Fibroblast of skin of abdomen (primary cell): ENCODE results near the gene GOLGA6L10. TPM values are rescaled to one million over a fixed set of nuclear protein-coding genes. Genes with fewer than 3 reads are reported as not detected.
"Not testable (repeated sequence)": the region's sequence is repeated elsewhere in the genome, so short reads cannot be mapped to it uniquely, and the experiment has no call there.

ENCODE experiments used
- DNase-seq: peaks from one replicate; pipeline ENCODE4 v3.0.0-alpha.2; 2013
- polyA plus RNA-seq, 2 experiments: library from polyadenylated mRNA; unstranded; fragments of 120-200 nt; gene quantifications; one replicate each; pipeline ENCODE4 v1.2.1, GENCODE V29; 2013; ENCODE audit not compliant: insufficient read length in 2 of 2

Gene GOLGA6L10
- not detected for polyA plus RNA-seq (2013, experiment 1 of 2; ENCODE audit: insufficient read length)
- 0.83 TPM for polyA plus RNA-seq (2013, experiment 2 of 2; ENCODE audit: insufficient read length)

DNA sequence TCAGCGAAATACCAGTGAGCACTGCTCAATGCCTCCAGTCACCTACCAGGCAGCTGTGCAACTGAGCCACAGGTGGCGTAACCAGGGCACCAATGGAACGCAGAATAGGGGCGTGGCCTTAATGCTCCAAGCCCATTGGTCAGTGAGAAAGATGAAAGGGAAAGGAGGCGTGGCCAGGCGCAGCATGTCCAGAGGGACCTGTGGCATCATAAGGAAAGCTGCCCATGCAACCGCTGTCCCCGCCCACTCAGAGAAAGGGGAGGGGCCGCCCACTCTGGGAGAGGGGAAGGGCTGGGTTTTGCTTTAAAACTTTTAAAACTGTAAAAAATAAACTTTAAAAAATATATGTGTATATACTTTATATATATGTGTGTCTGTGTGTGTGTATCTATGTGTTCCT, at the start of gene GOLGA6L10:
TSS of gene GOLGA6L10 (minus strand) at position 101 of the 400 bp plus-strand sequence. CDS start at position 1, 100 bp downstream.
- DNase-seq, result not testable (repeated sequence)

- DNase-seq, result no peak
These were observed 49.5 kb upstream of the GOLGA6L10 start for GRCh38 chr15:82398785-82399184.

DNA sequence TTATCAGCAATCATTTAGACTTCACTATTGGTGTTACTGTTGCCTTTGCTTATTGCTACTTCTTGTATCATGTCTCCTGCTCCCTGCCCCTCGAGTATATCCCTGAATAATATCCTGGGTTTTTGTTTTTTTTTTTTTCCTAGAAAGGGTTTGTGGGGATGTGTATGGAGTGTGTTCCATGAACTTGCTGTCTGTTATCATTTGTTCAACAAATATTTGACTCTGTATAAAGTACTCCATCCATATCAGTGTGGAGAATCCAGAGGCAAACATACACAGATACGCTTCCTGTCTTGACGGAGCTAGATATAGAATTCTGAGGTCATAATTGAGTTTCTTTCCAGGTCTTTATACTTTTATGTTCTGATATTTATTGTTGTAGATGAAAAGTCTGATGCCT, 48.5 kb upstream of the GOLGA6L10 start:
- DNase-seq, result no peak

- peak; percentile 24 for DNase-seq
These were observed 46.5 kb upstream of the GOLGA6L10 start for GRCh38 chr15:82395788-82396187.

DNA sequence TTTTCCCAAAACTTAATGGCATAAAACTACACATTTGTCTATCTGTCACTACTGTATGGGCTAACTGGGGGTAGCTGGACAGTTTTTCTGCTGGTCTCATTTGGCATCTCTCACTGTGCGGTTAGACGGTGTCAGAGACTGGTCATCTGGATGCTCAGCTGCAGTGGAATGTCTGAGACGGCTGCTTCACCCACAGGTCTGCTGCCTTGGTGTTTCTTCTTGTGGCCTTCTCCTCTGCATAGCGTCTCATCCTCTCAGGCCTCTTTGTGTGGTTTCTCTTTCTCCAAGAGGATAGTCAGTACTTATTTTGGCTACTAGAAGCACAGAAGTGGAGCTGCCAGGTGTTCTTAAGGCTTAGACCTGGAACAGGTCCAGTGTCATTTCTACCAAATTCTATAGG, 44.4 kb upstream of the GOLGA6L10 start:
- peak; percentile 62 for DNase-seq

- DNase-seq, result not testable (repeated sequence)
These were observed 42.8 kb upstream of the GOLGA6L10 start for GRCh38 chr15:82392077-82392476.

DNA sequence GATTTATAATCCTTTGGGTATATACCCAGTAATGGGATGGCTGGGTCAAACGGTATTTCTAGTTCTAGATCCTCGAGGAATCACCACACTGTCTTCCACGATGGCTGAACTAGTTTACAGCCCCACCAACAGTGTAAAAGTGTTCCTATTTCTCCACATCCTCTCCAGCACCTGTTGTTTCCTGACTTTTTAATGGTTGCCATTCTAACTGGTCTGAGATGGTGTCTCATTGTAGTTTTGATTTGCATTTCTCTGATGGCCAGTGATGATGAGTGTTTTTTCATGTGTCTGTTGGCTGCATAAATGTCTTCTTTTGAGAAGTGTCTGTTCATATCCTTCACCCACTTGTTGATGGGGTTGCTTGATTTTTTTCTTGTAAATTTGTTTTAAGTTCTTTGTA, 40.9 kb upstream of the GOLGA6L10 start:
- DNase-seq, result not testable (repeated sequence)

DNA sequence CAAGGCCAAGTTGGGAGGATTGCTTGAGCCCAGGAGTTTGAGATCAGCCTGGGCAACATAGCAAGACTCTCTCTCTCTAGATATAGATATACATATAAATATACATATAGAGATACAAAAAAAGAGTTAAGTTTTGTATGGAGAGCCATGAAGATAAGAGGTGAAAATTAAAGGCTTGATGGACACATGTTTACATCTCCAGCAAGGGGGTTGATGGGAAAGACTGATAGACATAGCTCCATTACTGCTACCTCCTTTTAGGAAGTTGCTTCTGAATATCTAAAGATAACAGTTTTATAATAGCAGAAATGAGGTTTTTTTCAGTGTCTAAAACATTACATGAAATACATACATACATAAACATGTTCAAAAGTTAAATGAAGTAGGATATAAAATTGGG, 37.9 kb upstream of the GOLGA6L10 start:
- not testable (repeated sequence) for DNase-seq

DNA sequence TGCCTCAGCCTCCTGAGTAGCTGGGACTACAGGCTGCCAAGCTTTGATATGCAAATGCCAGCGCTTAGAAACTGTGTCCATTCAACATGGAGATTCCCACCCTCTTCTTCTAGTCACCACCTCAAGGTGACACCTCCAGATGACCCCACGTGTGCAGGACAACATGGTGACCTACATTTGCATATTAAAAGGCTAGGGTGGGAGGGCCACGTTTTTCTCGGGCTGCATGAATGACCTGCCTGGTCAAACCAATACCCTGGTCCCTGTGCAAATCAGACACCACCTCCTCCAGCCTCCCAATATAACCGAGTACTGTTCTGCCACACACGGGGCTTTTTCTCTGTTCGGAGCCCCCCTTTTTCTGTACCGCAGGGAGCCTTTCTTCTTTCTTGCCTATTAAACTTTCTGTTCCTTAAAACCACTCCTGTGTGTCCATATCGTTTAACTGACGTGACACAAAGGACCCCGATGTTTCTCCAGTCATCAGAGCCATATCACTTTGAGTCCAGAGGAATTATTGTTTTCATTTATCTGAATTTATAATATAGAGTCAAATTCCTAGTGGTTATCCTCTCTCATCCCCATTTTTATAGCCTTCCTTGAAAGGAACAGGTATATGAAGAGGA, 32.2 kb upstream of the GOLGA6L10 start:
- DNase-seq, result not testable (repeated sequence)

DNA sequence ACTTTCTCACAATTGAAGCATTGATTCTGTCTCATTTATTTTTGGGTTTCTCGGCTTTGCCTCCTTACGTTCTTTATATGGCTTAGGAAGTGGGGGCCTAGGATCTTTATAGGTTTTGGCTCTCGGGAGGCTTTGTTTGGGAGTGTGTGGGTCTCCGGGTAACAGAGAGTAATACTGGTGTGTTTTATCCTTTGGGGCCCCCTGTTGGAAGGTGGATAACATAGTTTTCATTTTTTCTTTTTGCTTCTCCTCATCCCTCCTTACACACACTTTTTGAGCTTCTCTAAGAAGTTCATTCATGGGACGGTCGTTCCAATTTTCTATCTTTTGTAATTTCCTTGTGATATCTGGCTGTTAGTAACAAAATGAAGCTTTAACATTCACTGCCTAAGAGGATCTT, 30.3 kb upstream of the GOLGA6L10 start:
- DNase-seq, result not testable (repeated sequence)

GRCh38 chr15:82373661-82374060, 24.4 kb upstream of the GOLGA6L10 start:
- peak; percentile 22 for DNase-seq

GRCh38 chr15:82371656-82372055, 22.4 kb upstream of the GOLGA6L10 start:
- no peak for DNase-seq

- DNase-seq, result peak; percentile 2
These were observed 18.5 kb upstream of the GOLGA6L10 start for GRCh38 chr15:82367790-82368189.

DNA sequence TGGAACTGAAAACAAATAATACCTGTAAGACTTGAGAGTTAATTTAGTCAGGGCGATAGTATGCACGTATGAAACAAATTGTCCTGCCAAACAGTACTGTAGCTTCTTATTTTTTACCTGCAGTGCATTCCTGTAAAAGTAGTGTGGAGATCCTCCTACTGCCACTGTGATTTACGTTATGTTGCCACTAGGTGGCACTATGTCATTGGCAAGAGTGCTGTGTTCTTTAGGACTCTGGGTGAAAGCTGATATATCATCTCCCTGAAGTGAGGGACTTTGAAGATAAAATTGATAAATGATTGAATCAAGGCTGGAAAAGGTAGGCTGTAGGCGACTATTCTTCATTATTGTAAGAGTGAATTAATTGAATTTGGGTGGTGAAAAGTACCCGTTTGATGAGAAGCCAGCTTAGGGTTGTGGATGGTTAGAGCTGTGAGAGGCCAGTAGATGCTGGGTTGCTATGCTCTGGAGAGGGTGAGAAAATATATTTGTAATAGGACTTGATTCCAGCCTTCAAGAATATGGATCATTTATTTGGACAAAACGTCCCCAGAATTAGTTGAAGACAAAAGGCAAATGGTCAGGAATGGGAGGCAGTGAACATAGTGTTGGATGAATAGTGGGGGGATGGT, 16.5 kb upstream of the GOLGA6L10 start:
- not testable (repeated sequence) for DNase-seq

DNA sequence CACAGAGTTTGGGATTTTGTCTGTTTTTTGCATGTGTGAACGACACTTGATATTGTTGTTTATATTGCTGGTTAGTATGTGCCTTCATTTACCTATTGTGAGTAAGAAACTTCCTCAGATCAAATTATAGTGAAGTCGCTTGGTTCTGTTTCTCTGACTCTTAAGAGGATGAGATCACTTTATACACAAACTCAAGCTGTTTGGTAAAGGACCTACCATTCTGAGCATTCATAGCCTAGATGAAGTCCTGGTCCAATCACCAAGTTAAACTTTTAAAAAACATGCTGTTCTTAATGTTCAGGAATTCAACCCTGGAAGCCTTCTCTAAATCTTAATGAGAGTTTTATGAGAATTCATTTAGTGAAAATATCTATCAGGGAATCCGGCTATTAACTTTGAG, 15.3 kb upstream of the GOLGA6L10 start:
- DNase-seq, result not testable (repeated sequence)

- DNase-seq, result not testable (repeated sequence)
These were observed 13.5 kb upstream of the GOLGA6L10 start for GRCh38 chr15:82362790-82363189.

GRCh38 chr15:82360618-82361017, 11.3 kb upstream of the GOLGA6L10 start:
- DNase-seq, result not testable (repeated sequence)

DNA sequence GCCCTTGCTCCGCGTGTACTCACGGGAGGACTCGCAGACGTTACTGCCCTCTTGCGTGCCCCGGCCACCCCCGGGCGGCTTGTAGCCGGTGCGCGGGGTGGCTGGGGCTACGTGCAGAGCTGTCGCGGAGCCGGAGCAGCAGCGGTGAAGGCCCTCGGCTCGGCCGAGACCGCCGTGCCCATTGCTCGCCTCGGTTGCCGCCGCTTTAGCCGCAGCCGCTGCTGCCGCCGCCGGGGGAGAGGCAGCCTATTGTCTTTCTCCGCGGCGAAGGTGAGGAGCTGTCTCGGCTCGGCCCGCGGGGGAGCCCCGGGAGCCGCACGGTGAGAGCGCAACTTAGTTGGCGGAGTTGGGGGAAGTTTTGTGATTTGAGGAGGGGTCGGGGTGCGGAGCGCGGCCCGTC, 5.8 kb upstream of the GOLGA6L10 start:
- DNase-seq, result not testable (repeated sequence)

DNA sequence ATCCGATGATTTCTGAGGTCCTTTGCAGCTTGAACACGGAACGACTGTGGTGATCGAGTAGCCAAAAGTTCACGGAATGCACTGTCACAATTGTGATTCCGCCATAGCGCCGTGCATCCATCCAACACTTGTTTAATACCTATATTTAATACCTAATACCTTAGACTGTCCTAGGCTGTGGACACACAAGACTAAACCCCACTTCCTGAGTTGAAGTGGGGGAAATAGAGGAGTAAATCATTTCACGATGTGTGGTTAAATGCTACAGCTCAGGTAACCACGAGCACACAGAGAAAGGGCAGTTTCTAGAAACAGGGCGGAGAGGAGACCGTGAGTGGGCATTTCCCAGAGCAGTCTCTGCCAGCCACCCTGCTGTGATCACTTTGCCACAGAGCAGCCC, 5.3 kb upstream of the GOLGA6L10 start:
- not testable (repeated sequence) for DNase-seq

GRCh38 chr15:82347645-82348044, 1.6 kb downstream of the GOLGA6L10 start:
- not testable (repeated sequence) for DNase-seq

- DNase-seq, result not testable (repeated sequence)
These were observed 4.1 kb downstream of the GOLGA6L10 start for GRCh38 chr15:82345176-82345575.

GRCh38 chr15:82344421-82344820, 4.9 kb downstream of the GOLGA6L10 start:
- not testable (repeated sequence) for DNase-seq

- not testable (repeated sequence) for DNase-seq
These were observed 5.4 kb downstream of the GOLGA6L10 start for GRCh38 chr15:82343851-82344250.
